B cell (primary cell): Measurements from ENCODE around the gene PTGR1. TPM values are rescaled to one million over a fixed set of nuclear protein-coding genes. Genes with fewer than 3 reads are reported as not detected.

Experiments used
- ATAC-seq: fragments of 200-7000 bp; cut with Tn5 transposase; one replicate; pipeline ENCODE4 v1.10.0; 2021; ENCODE audit warnings: low read depth, mild to moderate bottlenecking, moderate number of reproducible peaks, moderate library complexity
- CTCF ChIA-PET: fragments of 350-600 bp; sonication (Branson Sonifier 250); formaldehyde crosslinking; loops from one replicate; lab custom pipeline; 2021; ENCODE audit warnings: antibody characterized with exemption, inconsistent platforms; lab: Charles Lee
- POLR2A ChIA-PET: fragments of 350-600 bp; sonication (Branson Sonifier 250); formaldehyde crosslinking; loops from one replicate; lab custom pipeline; 2021; ENCODE audit warnings: antibody characterized with exemption; lab: Charles Lee
- DNase-seq: peaks from one replicate; pipeline ENCODE4 v3.0.0; 2013
- H2AFZ ChIP-seq: 2 replicates; pipeline ENCODE4 v1.6.1; 2012; ENCODE audit warnings: mild to moderate bottlenecking, low read depth, low read length; ENCODE audit not compliant: insufficient read depth, poor library complexity, severe bottlenecking
- H3K27ac ChIP-seq, 2 donors: 1 replicate in 1 of 2; 2 replicates in 1 of 2; pipeline ENCODE4 v1.5.1; 2012 to 2013; ENCODE audit warnings: low read length in 2 of 2, mild to moderate bottlenecking in 2 of 2, moderate library complexity in 1 of 2
- H3K27me3 ChIP-seq, 4 experiments: fragments of 200-600 bp in 1 of 4; sonication (generic) in 1 of 4; replicated peaks in 1 of 4; 1 replicate in 2 of 4; 2 replicates in 2 of 4; pipeline versions ENCODE4 v1.6.1 to v1.7.0; 2013 to 2016; ENCODE audit warnings: low read length in 3 of 4, mild to moderate bottlenecking in 2 of 4, mixed read lengths in 1 of 4, moderate library complexity in 1 of 4; ENCODE audit not compliant: insufficient read depth in 4 of 4, control insufficient read depth in 3 of 4; ENCODE audit errors: control extremely low read depth in 1 of 4
- H3K36me3 ChIP-seq, 2 experiments: replicated peaks in 1 of 2; 1 replicate in 1 of 2; 2 replicates in 1 of 2; pipeline versions ENCODE4 v1.6.1 to v1.7.1; 2013; ENCODE audit warnings: low read length in 1 of 2; ENCODE audit not compliant: insufficient read depth in 2 of 2, control insufficient read depth in 1 of 2; ENCODE audit errors: control extremely low read depth in 1 of 2, extremely low read depth in 1 of 2
- H3K4me1 ChIP-seq, 2 donors: fragments of 200-600 bp in 1 of 2; sonication (generic) in 1 of 2; 1 replicate in 1 of 2; 2 replicates in 1 of 2; pipeline versions ENCODE4 v1.5.1 to v1.6.1; 2013 to 2017; ENCODE audit warnings: low read length in 2 of 2; ENCODE audit not compliant: control insufficient read depth in 2 of 2, insufficient read depth in 2 of 2
- H3K4me2 ChIP-seq: replicated peaks from 2 replicates; pipeline ENCODE3; 2012; ENCODE audit warnings: mild to moderate bottlenecking, low read depth, low read length; ENCODE audit not compliant: poor library complexity, severe bottlenecking
- H3K4me3 ChIP-seq, 5 experiments: fragments of 200-600 bp in 1 of 5; sonication (generic) in 1 of 5; 1 replicate in 3 of 5; 2 replicates in 2 of 5; pipeline versions ENCODE4 v1.5.1 to v1.7.0; 2011 to 2016; ENCODE audit warnings: low read length in 4 of 5, mild to moderate bottlenecking in 4 of 5, low read depth in 2 of 5, control low read depth in 1 of 5, moderate library complexity in 1 of 5; ENCODE audit not compliant: insufficient read depth in 1 of 5; ENCODE audit errors: control extremely low read depth in 1 of 5, extremely low read depth in 1 of 5
- H3K79me2 ChIP-seq: fragments of 200-600 bp; sonication (generic); one replicate; pipeline ENCODE4 v1.6.0; 2016; ENCODE audit warnings: low read length; ENCODE audit not compliant: control insufficient read depth, insufficient read depth
- H3K9ac ChIP-seq: fragments of 200-600 bp; sonication (generic); 2 replicates; pipeline ENCODE4 v1.6.1; 2017; ENCODE audit warnings: mild to moderate bottlenecking, low read length, moderate library complexity
- H3K9me3 ChIP-seq, 3 donors: one replicate each; pipeline versions ENCODE4 v1.6.1 to v1.7.1; 2013; ENCODE audit warnings: low read length in 2 of 3; ENCODE audit not compliant: control insufficient read depth in 2 of 3, insufficient read depth in 1 of 3; ENCODE audit errors: control extremely low read depth in 1 of 3
- H4K20me1 ChIP-seq: 2 replicates; pipeline ENCODE4 v1.6.0; 2012; ENCODE audit warnings: mild to moderate bottlenecking, low read length; ENCODE audit not compliant: insufficient read depth, control insufficient read depth, poor library complexity, severe bottlenecking
- H3K27ac Mint-ChIP-seq: one replicate; pipeline ENCODE4 v1.8.0; 2021; ENCODE audit warnings: mixed read lengths
- H3K27me3 Mint-ChIP-seq: one replicate; pipeline ENCODE4 v1.8.0; 2021; ENCODE audit warnings: mixed read lengths
- H3K4me1 Mint-ChIP-seq: one replicate; pipeline ENCODE4 v1.8.0; 2021; ENCODE audit warnings: mixed read lengths
- H3K4me3 Mint-ChIP-seq: one replicate; pipeline ENCODE4 v1.8.0; 2021; ENCODE audit warnings: mixed read lengths
- H3K9me3 Mint-ChIP-seq: one replicate; pipeline ENCODE4 v1.8.0; 2022; ENCODE audit warnings: mixed read lengths; ENCODE audit not compliant: insufficient read depth
- CTCF ChIP-seq: fragments of 200-600 bp; IDR thresholded peaks from one replicate; pipeline ENCODE4 v1.8.0; 2022; ENCODE audit warnings: antibody characterized with exemption, mild to moderate bottlenecking
- EZH2 ChIP-seq: IDR thresholded peaks from 2 replicates; pipeline ENCODE4 v1.6.1; 2012; ENCODE audit warnings: borderline replicate concordance, low read depth, mild to moderate bottlenecking, moderate library complexity, low read length; ENCODE audit not compliant: insufficient read depth, poor library complexity, severe bottlenecking
- WGBS: methylation state at CpG from one replicate; pipeline ENCODE4 v1.1.5; 2013; ENCODE audit warnings: missing lambda C conversion rate; ENCODE audit not compliant: insufficient coverage; 5-methylcytosine and 5-hydroxymethylcytosine counted together
- intact Hi-C: fragments of 100-400 bp; cut with micrococcal nuclease; formaldehyde crosslinking; loops from one replicate; pipeline ENCODE4 v1.10.0; 2022
- polyA plus RNA-seq: library from polyadenylated mRNA; depleted of rRNA; stranded (reverse); fragments of >200 nt; gene quantifications from 2 replicates; pipeline ENCODE4 v1.2.3, GENCODE V29; 2012
- total RNA-seq, 2 donors: library from RNA; stranded (reverse); fragments of 120-200 nt in 1 of 2; gene quantifications; 1 replicate in 1 of 2; 2 replicates in 1 of 2; pipeline versions ENCODE4 v1.2.3 to v1.2.4, GENCODE V29; 2013 to 2022

The PTGR1 gene
- total and polyA plus RNA-seq, 2 donors (not counting 1 experiment from before 2014, with no cell fraction given): not detected

GRCh38 chr9:111610845-111611244 lies 11.4 kb upstream of the PTGR1 start:
- intact Hi-C loops: no loop called here
- POLR2A ChIA-PET: no interaction called here
- H3K36me3 ChIP-seq: no peaks in the 10 kb centered on the region

DNA sequence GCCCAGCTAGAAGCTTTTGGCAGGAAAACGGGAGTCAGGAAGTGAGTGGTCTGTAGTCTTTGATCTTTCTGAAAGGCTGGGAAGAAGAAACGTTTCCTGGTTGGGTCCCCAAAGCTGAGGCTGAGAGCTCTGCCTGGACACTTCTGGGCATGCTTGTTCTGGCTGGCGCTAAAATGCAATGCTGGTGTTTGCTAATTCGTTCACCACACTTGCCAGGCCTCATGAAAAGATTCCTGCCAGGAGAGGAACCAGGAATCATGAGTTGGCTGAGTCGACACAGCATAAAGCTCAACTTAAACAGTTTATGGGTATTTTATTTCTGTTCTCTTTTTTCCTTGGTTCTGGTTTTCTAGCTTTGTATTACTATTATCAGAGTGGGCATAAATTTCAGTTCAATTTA lies 10.7 kb upstream of the PTGR1 start:
- H3K79me2 ChIP-seq: no peaks in the 10 kb centered on the region
- H3K4me3 Mint-ChIP-seq: no peak overlapping the region
- no peak overlapping the region for H3K9ac ChIP-seq
- peaks cover 0 to 4% (median 2%) of the 10 kb centered on the region in 4 experiments for H3K27me3 ChIP-seq
- WGBS: 59% methylated on average over 4 of the region's 5 CpGs
- intact Hi-C loops: no loop called here
- no peaks in the 10 kb centered on the region for H3K36me3 ChIP-seq
- H3K4me1 ChIP-seq: no peaks in the 10 kb centered on the region
- no peak for DNase-seq
- no peak for TF ChIP-seq EZH2
- TF ChIP-seq CTCF: no peak
- H3K27ac Mint-ChIP-seq: no peak overlapping the region
- H3K27me3 Mint-ChIP-seq: peaks cover 57% of the 10 kb centered on the region
- CTCF ChIA-PET: interaction anchor here (1.1 kb wide), 1 partner anchor 10 kb away, joined by 4 read pairs; no protein-coding TSS in a partner anchor
- H3K9me3 ChIP-seq: no peaks in the 10 kb centered on the region
- no peak overlapping the region for H3K27ac ChIP-seq
- no peaks in the 10 kb centered on the region for H3K4me1 Mint-ChIP-seq
- no peaks in the 10 kb centered on the region for H3K9me3 Mint-ChIP-seq
- H3K4me2 ChIP-seq: no peak overlapping the region
- no peak overlapping the region for H2AFZ ChIP-seq
- no peaks in the 10 kb centered on the region for H4K20me1 ChIP-seq
- no peak overlapping the region for H3K4me3 ChIP-seq
- ATAC-seq: no peak
- POLR2A ChIA-PET: no interaction called here

More at GRCh38 chr9:111610845-111611244, 11.4 kb upstream of the PTGR1 start:
- no peaks in the 10 kb centered on the region for H3K9me3 Mint-ChIP-seq
- CTCF ChIA-PET: interaction anchor here (1.1 kb wide), 1 partner anchor 10 kb away, joined by 4 read pairs; no protein-coding TSS in a partner anchor
- no peaks in the 10 kb centered on the region for H3K4me1 ChIP-seq
- TF ChIP-seq CTCF (no peak), EZH2 (no peak)
- H3K4me1 Mint-ChIP-seq: no peaks in the 10 kb centered on the region
- no peak for DNase-seq
- no peak overlapping the region for H3K4me2 ChIP-seq
- no peaks in the 10 kb centered on the region for H3K9me3 ChIP-seq
- no peak overlapping the region for H2AFZ ChIP-seq
- no peak overlapping the region for H3K4me3 Mint-ChIP-seq
- H3K27ac Mint-ChIP-seq: no peak overlapping the region
- ATAC-seq: no peak
- 83% methylated on average over 7 of the region's 7 CpGs for WGBS
- H3K9ac ChIP-seq: no peak overlapping the region
- no peak overlapping the region for H3K4me3 ChIP-seq
- H3K27me3 Mint-ChIP-seq: peaks cover 58% of the 10 kb centered on the region
- no peaks in the 10 kb centered on the region for H4K20me1 ChIP-seq
- no peak overlapping the region for H3K27ac ChIP-seq
- H3K79me2 ChIP-seq: no peaks in the 10 kb centered on the region
- H3K27me3 ChIP-seq: peaks cover 0 to 4% (median 2%) of the 10 kb centered on the region in 4 experiments
